GM15510 (cell line): Measurements from ENCODE around the gene SPECC1.

ENCODE experiments used
- POLR2A ChIP-seq: IDR thresholded peaks from 3 replicates; pipeline ENCODE4 v1.6.1; 2011; ENCODE audit warnings: borderline replicate concordance; ENCODE audit not compliant: insufficient read length; ENCODE audit errors: extremely low read depth

The SPECC1 gene

GRCh38 chr17:20125724-20126123 lies 116.6 kb downstream of the SPECC1 start:
- no peak for TF ChIP-seq POLR2A

GRCh38 chr17:20127360-20128035 lies 118.3 kb downstream of the SPECC1 start:
- no peak for TF ChIP-seq POLR2A

- TF ChIP-seq POLR2A = no peak
Measured at GRCh38 chr17:20128036-20128667, 119.0 kb downstream of the SPECC1 start.

GRCh38 chr17:20133517-20133916 lies 124.4 kb downstream of the SPECC1 start:
- TF ChIP-seq POLR2A = no peak

GRCh38 chr17:20141198-20141972 lies 132.2 kb downstream of the SPECC1 start:
- TF ChIP-seq POLR2A = no peak

GRCh38 chr17:20142268-20142667 lies 133.1 kb downstream of the SPECC1 start:
- no peak for TF ChIP-seq POLR2A

GRCh38 chr17:20143740-20144139 lies 134.6 kb downstream of the SPECC1 start:
- TF ChIP-seq POLR2A = no peak

GRCh38 chr17:20145567-20145966 lies 136.4 kb downstream of the SPECC1 start:
- TF ChIP-seq POLR2A = no peak

GRCh38 chr17:20149251-20149650 lies 140.1 kb downstream of the SPECC1 start:
- TF ChIP-seq POLR2A = no peak

- no peak for TF ChIP-seq POLR2A
Measured at GRCh38 chr17:20151174-20151573, 142.0 kb downstream of the SPECC1 start.

- no peak for TF ChIP-seq POLR2A
Measured at GRCh38 chr17:20153231-20153630, 144.1 kb downstream of the SPECC1 start.

- no peak for TF ChIP-seq POLR2A
Measured at GRCh38 chr17:20154286-20155000, 145.3 kb downstream of the SPECC1 start.

GRCh38 chr17:20155258-20156195 lies 146.4 kb downstream of the SPECC1 start:
- TF ChIP-seq POLR2A = peak; percentile 59
